ENCODE measurements around the gene CMYA5.

Gene CMYA5

GRCh38 chr5:79742549-79743136 is 53.0 kb downstream of the CMYA5 start:
- Histone ChIP-seq H3K36me3 (ENCODE audit: insufficient read depth, low read length) (no peaks in the 10 kb centered on the region), H2AFZ (ENCODE audit: low read length) (no peak overlapping the region), H3K79me2 (ENCODE audit: insufficient read depth, low read length) (no peaks in the 10 kb centered on the region), H3K4me2 (ENCODE audit: low read depth, low read length, poor library complexity, severe bottlenecking) (no peak overlapping the region), H3K9me3 (ENCODE audit: insufficient read depth, low read depth, low read length) (no peaks in the 10 kb centered on the region), H3K27me3 (ENCODE audit: insufficient read depth, low read length, poor library complexity, severe bottlenecking) (peaks cover 25% of the 10 kb centered on the region), H3K9ac (ENCODE audit: low read depth, low read length, poor library complexity, severe bottlenecking) (no peak overlapping the region), H4K20me1 (ENCODE audit: insufficient read depth, low read length, poor library complexity, severe bottlenecking) (no peaks in the 10 kb centered on the region), H3K4me1 (ENCODE audit: insufficient read depth, low read length, poor library complexity, severe bottlenecking) (no peaks in the 10 kb centered on the region), H3K4me3 (ENCODE audit: low read length, poor library complexity, severe bottlenecking) (no peak overlapping the region), H3F3A (ENCODE audit: low read depth) (no peaks in the 10 kb centered on the region), H3K9me2 (replicated peaks; ENCODE audit: low read depth, low read length) (no peaks in the 10 kb centered on the region)
- TF ChIP-seq EZH2phosphoT487 (IDR thresholded peaks at IDR 0.05; ENCODE audit: borderline replicate concordance) (no peak), CTCF (conservative IDR thresholded peaks at IDR 0.05; ENCODE audit: low read length) (no peak)

- Histone ChIP-seq H3K4me1 (ENCODE audit: insufficient read depth, low read length, poor library complexity, severe bottlenecking) (no peaks in the 10 kb centered on the region), H4K20me1 (ENCODE audit: insufficient read depth, low read length, poor library complexity, severe bottlenecking) (no peaks in the 10 kb centered on the region), H3K9me3 (ENCODE audit: insufficient read depth, low read depth, low read length) (no peaks in the 10 kb centered on the region), H2AFZ (ENCODE audit: low read length) (no peak overlapping the region), H3K4me2 (ENCODE audit: low read depth, low read length, poor library complexity, severe bottlenecking) (no peak overlapping the region), H3K9me2 (replicated peaks; ENCODE audit: low read depth, low read length) (no peaks in the 10 kb centered on the region), H3K4me3 (ENCODE audit: low read length, poor library complexity, severe bottlenecking) (no peak overlapping the region), H3K9ac (ENCODE audit: low read depth, low read length, poor library complexity, severe bottlenecking) (no peak overlapping the region), H3K36me3 (ENCODE audit: insufficient read depth, low read length) (no peaks in the 10 kb centered on the region), H3K27me3 (ENCODE audit: insufficient read depth, low read length, poor library complexity, severe bottlenecking) (peaks cover 11% of the 10 kb centered on the region), H3K79me2 (ENCODE audit: insufficient read depth, low read length) (no peaks in the 10 kb centered on the region), H3F3A (ENCODE audit: low read depth) (no peaks in the 10 kb centered on the region)
- TF ChIP-seq CTCF (conservative IDR thresholded peaks at IDR 0.05; ENCODE audit: low read length) (no peak), EZH2phosphoT487 (IDR thresholded peaks at IDR 0.05; ENCODE audit: borderline replicate concordance) (no peak)
These were observed 54.4 kb downstream of the CMYA5 start for GRCh38 chr5:79743846-79744605.

- H3K4me2 ChIP-seq (ENCODE audit: low read depth, low read length, poor library complexity, severe bottlenecking), result no peak overlapping the region
These were observed 55.6 kb downstream of the CMYA5 start for GRCh38 chr5:79745255-79745654.

More at GRCh38 chr5:79745255-79745654, 55.6 kb downstream of the CMYA5 start:
- H3K9me2 ChIP-seq (replicated peaks; ENCODE audit: low read depth, low read length), result no peaks in the 10 kb centered on the region
- H3K4me3 ChIP-seq (ENCODE audit: low read length, poor library complexity, severe bottlenecking), result no peak overlapping the region
- no peak overlapping the region for H2AFZ ChIP-seq (ENCODE audit: low read length)
- H3K9me3 ChIP-seq (ENCODE audit: insufficient read depth, low read depth, low read length), result no peaks in the 10 kb centered on the region
- H4K20me1 ChIP-seq (ENCODE audit: insufficient read depth, low read length, poor library complexity, severe bottlenecking), result no peaks in the 10 kb centered on the region
- no peak overlapping the region for H3K9ac ChIP-seq (ENCODE audit: low read depth, low read length, poor library complexity, severe bottlenecking)
- H3K36me3 ChIP-seq (ENCODE audit: insufficient read depth, low read length), result no peaks in the 10 kb centered on the region
- H3K79me2 ChIP-seq (ENCODE audit: insufficient read depth, low read length), result no peaks in the 10 kb centered on the region
- H3F3A ChIP-seq (ENCODE audit: low read depth), result no peaks in the 10 kb centered on the region
- TF ChIP-seq CTCF (conservative IDR thresholded peaks at IDR 0.05; ENCODE audit: low read length) (no peak), EZH2phosphoT487 (IDR thresholded peaks at IDR 0.05; ENCODE audit: borderline replicate concordance) (no peak)
- peaks cover 4% of the 10 kb centered on the region for H3K27me3 ChIP-seq (ENCODE audit: insufficient read depth, low read length, poor library complexity, severe bottlenecking)
- H3K4me1 ChIP-seq (ENCODE audit: insufficient read depth, low read length, poor library complexity, severe bottlenecking), result no peaks in the 10 kb centered on the region

Measured in Loucy (cell line).